GM12878 (cell line): ENCODE data around the gene ZNF296. TPM values are rescaled to one million over a fixed set of nuclear protein-coding genes. Genes with fewer than 3 reads are reported as not detected.

Source experiments
- ATAC-seq: fragments of 200-7000 bp; cut with Tn5 transposase; 3 replicates; pipeline ENCODE4 v1.9.1; 2020; ENCODE audit warnings: mild to moderate bottlenecking, moderate library complexity
- BruUV-seq: library from RNA; stranded (reverse); fragments of 400-500 nt; replicated peaks from 2 replicates; lab custom pipeline; 2021; lab: Mats Ljungman, UMichigan
- CTCF ChIA-PET: fragments of 300-600 bp; sonication (Branson Sonifier 250); formaldehyde crosslinking; extraction: SDS; loops from one replicate; lab custom pipeline; 2021; ENCODE audit warnings: inconsistent platforms; lab: Yijun Ruan, JAX
- POLR2A ChIA-PET: fragments of 350-600 bp; formaldehyde crosslinking; extraction: SDS; loops from one replicate; lab custom pipeline; 2021; ENCODE audit warnings: inconsistent platforms; lab: Charles Lee
- RAD21 ChIA-PET: fragments of 300-600 bp; sonication (Branson Sonifier 250); formaldehyde crosslinking; loops from one replicate; lab custom pipeline; 2023; ENCODE audit warnings: antibody characterized with exemption; ENCODE audit not compliant: unreplicated experiment; lab: Charles Lee
- SMC1A ChIA-PET: fragments of 300-600 bp; sonication (Branson Sonifier 250); formaldehyde crosslinking; loops from one replicate; lab custom pipeline; 2023; ENCODE audit not compliant: unreplicated experiment, uncharacterized antibody; lab: Charles Lee
- DNase-seq: peaks from one replicate; pipeline ENCODE4 v3.0.0-alpha.2; 2011; ENCODE audit warnings: low read depth, low spot score
- FAIRE-seq: peaks from 3 replicates; lab custom pipeline; 2011; peaks lifted over from hg19 to GRCh38; lab: Jason Lieb, UNC
- H2AFZ ChIP-seq: 2 replicates; pipeline ENCODE4 v1.6.0; 2011; ENCODE audit warnings: low read depth, low read length, control low read depth; ENCODE audit not compliant: control insufficient read depth
- H3K27ac ChIP-seq: 2 replicates; pipeline ENCODE4 v1.5.1; 2011; ENCODE audit warnings: control low read depth; ENCODE audit not compliant: control insufficient read depth, insufficient read depth
- H3K27me3 ChIP-seq, 2 experiments: replicated peaks in 1 of 2; 2 replicates each; pipeline versions ENCODE4 v1.6.0 to v1.6.1; 2011; ENCODE audit warnings: low read length in 1 of 2; ENCODE audit not compliant: control insufficient read depth in 2 of 2, insufficient read depth in 2 of 2
- H3K36me3 ChIP-seq, 2 experiments: 2 replicates each; pipeline ENCODE4 v1.5.1; 2011; ENCODE audit warnings: low read length in 1 of 2; ENCODE audit not compliant: control insufficient read depth in 2 of 2, insufficient read depth in 2 of 2
- H3K4me1 ChIP-seq: 2 replicates; pipeline ENCODE4 v1.6.1; 2011; ENCODE audit warnings: mild to moderate bottlenecking, low read length, moderate library complexity, mixed read lengths; ENCODE audit not compliant: control insufficient read depth, insufficient read depth
- H3K4me2 ChIP-seq: 2 replicates; pipeline ENCODE4 v1.6.0; 2011; ENCODE audit warnings: control low read depth; ENCODE audit not compliant: control insufficient read depth, insufficient read depth
- H3K4me3 ChIP-seq: fragments of 200-600 bp; sonication (generic); 2 replicates; pipeline ENCODE4 v1.5.1; 2016
- H3K79me2 ChIP-seq: 2 replicates; pipeline ENCODE4 v1.6.0; 2011; ENCODE audit warnings: low read length; ENCODE audit not compliant: control insufficient read depth, insufficient read depth
- H3K9ac ChIP-seq: 2 replicates; pipeline ENCODE4 v1.8.0; 2011; ENCODE audit warnings: low read length, control low read depth, mixed read lengths; ENCODE audit not compliant: control insufficient read depth, insufficient read depth
- H3K9me3 ChIP-seq: replicated peaks from 3 replicates; pipeline ENCODE4 v1.5.1; 2011; ENCODE audit warnings: mild to moderate bottlenecking, low read length; ENCODE audit not compliant: control insufficient read depth, insufficient read depth
- H4K20me1 ChIP-seq: 2 replicates; pipeline ENCODE4 v1.6.0; 2011; ENCODE audit not compliant: control insufficient read depth, insufficient read depth
- CHD4 ChIP-seq: fragments of 200-600 bp; sonication (generic); IDR thresholded peaks from 2 replicates; pipeline ENCODE4 v1.6.1; 2016; ENCODE audit warnings: mild to moderate bottlenecking
- E2F8 ChIP-seq: fragments of 450-650 bp; IDR thresholded peaks from 2 replicates; pipeline ENCODE4 v1.6.1; 2018; ENCODE audit warnings: mild to moderate bottlenecking, low read depth, moderate library complexity; ENCODE audit not compliant: partially characterized antibody
- EED ChIP-seq: sonication (generic); IDR thresholded peaks from 2 replicates; pipeline ENCODE4 v1.6.1; 2016; ENCODE audit warnings: antibody characterized with exemption, low read depth
- FOXM1 ChIP-seq: IDR thresholded peaks from 2 replicates; pipeline ENCODE4 v1.6.1; 2012; ENCODE audit warnings: low read depth, mild to moderate bottlenecking, inconsistent platforms, low read length, moderate library complexity
- HDAC6 ChIP-seq: fragments of 200-600 bp; sonication (generic); IDR thresholded peaks from one replicate; pipeline ENCODE4 v1.8.0; 2017; ENCODE audit warnings: antibody characterized with exemption; ENCODE audit not compliant: unreplicated experiment
- HDGF ChIP-seq: fragments of 450-650 bp; IDR thresholded peaks from 2 replicates; pipeline ENCODE4 v1.6.1; 2016; ENCODE audit warnings: antibody characterized with exemption
- RAD21 ChIP-seq: IDR thresholded peaks from 2 replicates; pipeline ENCODE4 v1.6.1; 2011; ENCODE audit warnings: mild to moderate bottlenecking, low read depth, low read length, moderate library complexity; ENCODE audit not compliant: insufficient read depth
- RUNX3 ChIP-seq: IDR thresholded peaks from 2 replicates; pipeline ENCODE4 v1.6.1; 2012; ENCODE audit warnings: low read length, inconsistent platforms
- SMAD5 ChIP-seq: IDR thresholded peaks from 2 replicates; pipeline ENCODE4 v1.6.1; 2016; ENCODE audit warnings: antibody characterized with exemption, low read depth
- SREBF2 ChIP-seq: IDR thresholded peaks from 2 replicates; pipeline ENCODE4 v1.6.1; 2012; ENCODE audit warnings: mild to moderate bottlenecking, low read length
- ZBTB40 ChIP-seq: fragments of 450-650 bp; IDR thresholded peaks from 2 replicates; pipeline ENCODE4 v1.6.1; 2016; ENCODE audit warnings: mild to moderate bottlenecking, moderate library complexity, borderline replicate concordance
- WGBS: methylation state at CpG from one replicate; pipeline ENCODE4 v1.1.6; 2016; ENCODE audit warnings: low lambda C conversion rate; ENCODE audit not compliant: insufficient replicate concordance, insufficient coverage; ENCODE audit errors: missing lambda C conversion rate; 5-methylcytosine and 5-hydroxymethylcytosine counted together
- in situ Hi-C: fragments of 300-500 bp; cut with MboI; formaldehyde crosslinking; loops from 9 replicates; pipeline ENCODE4 v1.14.3; 2018; ENCODE audit warnings: mixed read lengths
- intact Hi-C: fragments of 100-400 bp; cut with micrococcal nuclease; formaldehyde crosslinking; loops from one replicate; pipeline ENCODE4 v1.14.2; 2022; ENCODE audit not compliant: unreplicated experiment
- polyA plus RNA-seq, 11 experiments: library from polyadenylated mRNA; depleted of rRNA in 4 of 11; unstranded in 6 of 11; stranded (reverse) in 5 of 11; fragments of >200 nt; fragmentation: Nextera tagmentation in 4 of 11; fragmentation: Illumina TruSeq in 1 of 11; extraction: Ambion mirVana in 4 of 11; extraction: Trizol in 1 of 11; gene quantifications; 1 replicate in 1 of 11; 2 replicates in 10 of 11; pipeline versions ENCODE4 v1.2.1 to v1.2.3, GENCODE V29; 2011 to 2016; ENCODE audit warnings: inconsistent platforms in 2 of 11, missing spikeins in 2 of 11, low read depth in 1 of 11
- total RNA-seq, 4 experiments: library from RNA; depleted of rRNA in 3 of 4; stranded (reverse); fragments of >200 nt in 3 of 4; fragmentation: Illumina TruSeq in 1 of 4; extraction: Trizol in 1 of 4; gene quantifications; 2 replicates each; pipeline versions ENCODE4 v1.2.1 to v1.2.3, GENCODE V29; 2013 to 2021
- TF ChIP-seq, protein P1 (sequence below): IDR thresholded peaks from 2 replicates; pipeline ENCODE4 v1.6.1; 2012; ENCODE audit warnings: low read depth, low read length, improper control_type of control experiment
- TF ChIP-seq, protein P2 (sequence below): fragments of 450-650 bp; formaldehyde crosslinking; IDR thresholded peaks from 2 replicates; pipeline ENCODE4 v1.5.0; 2022; ENCODE audit warnings: mild to moderate bottlenecking, missing genetic modification characterization

ZNF296 gene
- total and polyA plus RNA-seq, 10 of the 15 experiments (the other 5 are each of a cell fraction or from before 2014, with no cell fraction given): 0.44 to 23.6 (median 3.5) TPM; not detected in 1

DNA sequence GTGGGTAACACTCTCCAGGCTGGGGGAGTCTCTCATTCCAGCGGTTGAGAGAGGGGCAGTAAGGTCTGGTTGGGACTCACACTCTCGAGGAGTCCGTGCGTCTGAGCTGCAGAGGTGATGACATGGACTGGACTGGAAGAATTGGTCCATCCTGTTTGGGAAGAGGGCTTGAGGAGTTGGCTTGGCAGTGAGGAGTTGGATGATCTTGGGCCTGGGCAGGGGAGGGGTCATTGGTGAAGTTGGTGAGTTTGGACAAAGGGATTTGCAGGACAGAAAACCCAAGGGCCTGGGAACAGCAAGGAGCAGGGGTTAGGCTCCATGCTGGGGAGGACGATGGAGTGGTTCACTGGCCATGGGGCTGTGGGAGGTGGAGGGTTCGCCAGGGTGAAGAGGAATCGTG, 20.4 kb upstream of the ZNF296 start:
- 84% methylated on average over 7 of the region's 7 CpGs for WGBS
- H3K4me1 ChIP-seq: peaks cover 9% of the 10 kb centered on the region
- TF ChIP-seq HDAC6 (no peak), ZBTB40 (no peak), EED (no peak), SREBF2 (no peak), RUNX3 (no peak), FOXM1 (no peak), CHD4 (no peak), HDGF (no peak), SMAD5 (no peak), RAD21 (no peak), E2F8 (no peak)
- TF ChIP-seq, protein P1, sequence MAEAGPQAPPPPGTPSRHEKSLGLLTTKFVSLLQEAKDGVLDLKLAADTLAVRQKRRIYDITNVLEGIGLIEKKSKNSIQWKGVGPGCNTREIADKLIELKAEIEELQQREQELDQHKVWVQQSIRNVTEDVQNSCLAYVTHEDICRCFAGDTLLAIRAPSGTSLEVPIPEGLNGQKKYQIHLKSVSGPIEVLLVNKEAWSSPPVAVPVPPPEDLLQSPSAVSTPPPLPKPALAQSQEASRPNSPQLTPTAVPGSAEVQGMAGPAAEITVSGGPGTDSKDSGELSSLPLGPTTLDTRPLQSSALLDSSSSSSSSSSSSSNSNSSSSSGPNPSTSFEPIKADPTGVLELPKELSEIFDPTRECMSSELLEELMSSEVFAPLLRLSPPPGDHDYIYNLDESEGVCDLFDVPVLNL: no peak
- TF ChIP-seq, protein P2, sequence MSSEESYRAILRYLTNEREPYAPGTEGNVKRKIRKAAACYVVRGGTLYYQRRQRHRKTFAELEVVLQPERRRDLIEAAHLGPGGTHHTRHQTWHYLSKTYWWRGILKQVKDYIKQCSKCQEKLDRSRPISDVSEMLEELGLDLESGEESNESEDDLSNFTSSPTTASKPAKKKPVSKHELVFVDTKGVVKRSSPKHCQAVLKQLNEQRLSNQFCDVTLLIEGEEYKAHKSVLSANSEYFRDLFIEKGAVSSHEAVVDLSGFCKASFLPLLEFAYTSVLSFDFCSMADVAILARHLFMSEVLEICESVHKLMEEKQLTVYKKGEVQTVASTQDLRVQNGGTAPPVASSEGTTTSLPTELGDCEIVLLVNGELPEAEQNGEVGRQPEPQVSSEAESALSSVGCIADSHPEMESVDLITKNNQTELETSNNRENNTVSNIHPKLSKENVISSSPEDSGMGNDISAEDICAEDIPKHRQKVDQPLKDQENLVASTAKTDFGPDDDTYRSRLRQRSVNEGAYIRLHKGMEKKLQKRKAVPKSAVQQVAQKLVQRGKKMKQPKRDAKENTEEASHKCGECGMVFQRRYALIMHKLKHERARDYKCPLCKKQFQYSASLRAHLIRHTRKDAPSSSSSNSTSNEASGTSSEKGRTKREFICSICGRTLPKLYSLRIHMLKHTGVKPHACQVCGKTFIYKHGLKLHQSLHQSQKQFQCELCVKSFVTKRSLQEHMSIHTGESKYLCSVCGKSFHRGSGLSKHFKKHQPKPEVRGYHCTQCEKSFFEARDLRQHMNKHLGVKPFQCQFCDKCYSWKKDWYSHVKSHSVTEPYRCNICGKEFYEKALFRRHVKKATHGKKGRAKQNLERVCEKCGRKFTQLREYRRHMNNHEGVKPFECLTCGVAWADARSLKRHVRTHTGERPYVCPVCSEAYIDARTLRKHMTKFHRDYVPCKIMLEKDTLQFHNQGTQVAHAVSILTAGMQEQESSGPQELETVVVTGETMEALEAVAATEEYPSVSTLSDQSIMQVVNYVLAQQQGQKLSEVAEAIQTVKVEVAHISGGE (CRISPR knock-in tag): no peak

More for the DNA sequence above, 20.4 kb upstream of the ZNF296 start:
- BruUV-seq: no TSS peak
- H4K20me1 ChIP-seq: peaks cover 6% of the 10 kb centered on the region
- no peaks in the 10 kb centered on the region for H3K27me3 ChIP-seq
- no peak overlapping the region for H3K9ac ChIP-seq
- H3K36me3 ChIP-seq: peaks cover 2 to 12% of the 10 kb centered on the region in 2 experiments; a peak in 3 of 4 replicates
- in situ Hi-C loops (no loop called here), intact Hi-C loops (loop anchor here (10.0 kb wide), 2 partner anchors 238 to 388 kb away; no protein-coding TSS in a partner anchor)
- peaks cover 73% of the 10 kb centered on the region for H3K79me2 ChIP-seq
- DNase-seq (no peak), ATAC-seq (no peak), FAIRE-seq (no peak)
- peak overlapping the region; percentile 76 for H3K4me2 ChIP-seq
- RAD21 ChIA-PET: interaction anchor here (0.5 to 1.5 kb wide), 2 partner anchors 23 to 37 kb away, joined by 3 read pairs; no protein-coding TSS in a partner anchor
- SMC1A ChIA-PET: no interaction called here
- no peak overlapping the region for H2AFZ ChIP-seq
- CTCF ChIA-PET: no interaction called here
- POLR2A ChIA-PET: interaction anchor here (0.8 to 1.0 kb wide), 2 partner anchors 12 to 13 kb away, joined by 3 read pairs; no protein-coding TSS in a partner anchor
- peak overlapping the region; percentile 10; the same call in 1 of the 2 replicates for H3K4me3 ChIP-seq
- H3K27ac ChIP-seq: no peak overlapping the region
- no peaks in the 10 kb centered on the region for H3K9me3 ChIP-seq
